GM21515 (cell line): ENCODE measurements around the gene RAD51B.

ENCODE experiments used
- ATAC-seq: cut with Tn5 transposase; IDR thresholded peaks from one replicate; pipeline ENCODE4 v1.9.1; 2021; ENCODE audit not compliant: unreplicated experiment

Gene RAD51B

DNA sequence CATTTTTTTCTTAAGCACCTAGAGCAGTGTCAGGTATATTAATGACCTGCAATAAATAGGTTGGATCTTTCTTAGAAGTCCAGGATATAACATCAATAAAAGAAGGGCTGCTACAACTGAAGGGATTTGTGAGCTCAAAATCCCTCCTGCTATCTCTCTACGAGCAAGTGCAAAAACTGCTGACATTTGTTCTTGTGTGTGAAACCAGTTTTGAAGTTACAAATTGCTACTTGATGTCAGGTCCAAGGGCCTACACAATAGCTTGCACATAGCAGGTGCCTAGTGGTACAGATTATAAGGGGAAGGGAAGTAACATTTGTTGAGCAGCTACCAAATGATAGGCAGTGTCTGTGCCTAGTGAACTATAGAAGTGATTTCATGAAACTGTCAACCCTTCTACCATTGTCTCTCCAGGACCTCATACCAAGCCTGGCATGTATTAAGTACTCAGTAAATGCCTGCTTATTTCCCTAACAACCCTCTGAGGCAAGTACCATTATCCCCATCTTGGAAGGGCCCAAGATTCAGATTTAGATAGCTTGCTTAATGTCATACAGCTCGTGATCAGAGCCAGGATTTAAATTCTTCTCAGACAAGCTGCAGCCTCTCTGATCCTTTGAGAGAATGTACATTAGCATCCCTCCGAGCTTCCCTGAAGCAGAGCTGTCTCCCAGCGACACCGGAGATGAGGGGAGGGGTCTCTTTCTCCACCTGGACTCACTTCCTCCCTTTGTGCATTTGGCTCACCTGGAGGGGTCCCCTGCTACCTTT is 673.0 kb downstream of the RAD51B start:
- ATAC-seq = no peak

DNA sequence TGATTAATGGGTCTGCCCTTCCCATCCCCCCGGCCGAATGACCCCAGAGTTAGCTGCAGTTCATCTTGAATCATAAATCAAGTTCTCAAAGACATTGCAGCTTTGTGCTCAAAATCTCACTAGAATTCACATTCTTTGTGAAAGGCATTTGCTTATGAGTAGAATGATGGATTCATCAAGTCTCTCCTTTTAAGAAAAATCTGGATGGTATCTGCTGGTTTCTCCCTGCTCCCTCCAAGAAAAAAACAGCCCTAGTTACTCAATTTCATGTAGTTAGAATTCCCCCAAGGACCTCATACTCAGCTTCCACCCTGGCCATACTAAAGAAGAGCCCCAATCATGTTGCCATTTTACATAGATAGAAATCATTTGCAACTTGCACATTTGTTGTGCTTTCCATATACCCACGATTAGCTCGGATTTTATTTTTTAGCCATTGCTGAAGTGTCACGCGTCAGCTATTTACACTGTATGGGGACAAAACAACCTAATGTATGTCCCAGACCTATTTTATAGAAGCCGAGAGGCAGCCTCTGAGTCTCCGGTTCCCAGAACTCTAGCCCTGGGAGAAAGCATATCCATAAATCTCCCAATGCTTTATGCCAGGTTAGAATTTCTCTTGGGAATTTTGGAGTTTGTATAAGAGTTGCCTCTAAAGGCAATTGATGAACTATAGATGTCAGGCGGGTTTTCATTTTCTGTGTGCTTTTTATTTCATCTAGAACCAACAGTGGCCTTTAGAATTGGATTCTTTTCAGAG is 673.8 kb downstream of the RAD51B start:
- ATAC-seq = no peak

DNA sequence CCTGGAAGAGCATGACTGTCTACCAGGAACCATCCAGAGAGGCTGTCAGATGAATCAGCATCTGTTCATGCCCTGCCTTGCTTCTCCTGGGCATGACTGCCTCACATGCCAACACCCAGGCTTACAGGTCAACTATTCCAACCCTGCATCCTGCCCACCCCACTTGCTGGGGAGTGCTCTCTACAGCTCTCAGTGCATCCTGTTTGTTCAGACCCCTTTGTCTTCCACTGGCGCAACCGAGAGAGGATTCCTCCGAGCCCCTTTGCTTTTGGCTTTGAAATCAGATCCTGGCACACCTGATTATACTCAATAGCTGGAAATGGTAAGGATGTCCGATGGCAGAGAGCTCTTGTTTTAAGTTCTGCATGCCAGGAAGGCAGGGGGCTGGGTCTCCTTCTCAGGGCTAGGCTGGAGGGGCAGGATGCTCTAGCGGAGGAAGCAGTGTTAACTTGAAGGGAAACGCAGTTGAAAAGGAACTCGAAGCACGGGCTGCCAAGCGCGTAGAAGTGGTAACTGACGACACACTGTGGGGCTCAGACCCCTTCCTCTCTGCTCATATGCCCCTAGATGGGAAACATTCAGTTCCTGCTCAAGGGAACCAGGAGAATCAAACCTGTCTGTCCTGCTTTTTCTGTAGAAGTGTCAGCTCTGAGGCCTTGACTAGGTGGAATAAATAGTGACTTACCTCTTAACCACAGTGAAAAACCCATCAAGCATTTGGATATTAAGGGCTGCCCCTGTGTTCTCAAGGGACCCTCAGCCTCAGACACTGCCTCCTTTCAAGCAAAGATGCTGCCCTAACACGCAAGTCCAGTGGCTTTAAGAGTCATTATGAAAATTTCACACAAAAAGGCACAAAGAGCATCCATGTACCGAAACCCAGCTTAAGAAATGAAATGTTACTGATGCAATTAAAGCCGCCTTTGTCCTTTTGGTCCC is 675.8 kb downstream of the RAD51B start:
- ATAC-seq = no peak

DNA sequence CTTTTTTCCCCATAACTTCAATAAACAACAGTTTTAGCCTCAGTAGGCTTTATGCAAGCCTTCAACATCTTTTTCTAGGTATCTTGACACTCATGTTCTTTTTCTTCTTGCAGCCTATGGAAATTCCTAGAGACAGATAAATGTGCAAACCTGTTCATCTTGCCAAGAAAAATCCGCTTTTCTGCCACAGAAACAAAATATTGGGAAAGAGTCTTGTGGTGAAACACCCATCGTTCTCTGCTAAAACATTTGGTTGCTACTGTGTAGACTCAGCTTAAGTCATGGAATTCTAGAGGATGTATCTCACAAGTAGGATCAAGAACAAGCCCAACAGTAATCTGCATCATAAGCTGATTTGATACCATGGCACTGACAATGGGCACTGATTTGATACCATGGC is 677.4 kb downstream of the RAD51B start:
- ATAC-seq = no peak

DNA sequence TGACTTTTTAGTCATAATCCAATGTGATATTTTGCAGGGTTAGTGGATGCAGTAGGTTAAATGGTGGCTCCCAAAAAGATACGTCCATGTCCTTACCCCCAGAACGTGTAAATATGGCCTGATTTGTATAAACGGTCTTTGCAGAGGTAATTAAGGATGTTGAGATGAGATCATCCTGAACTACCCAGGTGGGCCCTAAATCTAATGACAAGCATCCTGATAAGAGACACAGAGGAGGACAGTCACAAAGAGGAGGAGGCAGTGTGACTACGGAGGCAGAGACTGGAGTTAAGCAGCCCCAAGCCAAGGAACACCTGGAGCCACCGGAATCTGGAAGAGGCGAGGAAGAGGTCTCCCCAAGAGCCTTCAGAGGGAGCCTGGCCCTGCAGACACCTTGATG is 679.9 kb downstream of the RAD51B start:
- ATAC-seq = no peak

DNA sequence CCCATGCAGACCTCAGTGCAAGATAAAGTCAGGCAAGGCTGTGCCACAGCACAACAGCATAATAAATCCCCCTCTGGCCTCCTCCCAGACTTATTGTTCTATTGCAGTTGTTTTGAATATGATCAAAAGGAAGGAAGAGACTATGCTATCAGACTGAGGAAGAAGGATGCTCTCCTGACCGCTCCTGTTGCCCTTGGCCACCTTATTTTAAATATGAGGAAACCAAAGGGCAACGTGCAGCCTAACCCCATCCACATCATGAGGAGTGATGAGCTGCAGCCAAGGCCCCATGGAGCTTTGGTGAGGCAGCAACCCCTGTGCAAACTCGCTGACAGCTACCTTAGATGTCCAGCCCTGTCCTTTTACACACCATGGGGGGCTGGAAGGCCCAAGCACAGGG is 681.6 kb downstream of the RAD51B start:
- no peak for ATAC-seq

DNA sequence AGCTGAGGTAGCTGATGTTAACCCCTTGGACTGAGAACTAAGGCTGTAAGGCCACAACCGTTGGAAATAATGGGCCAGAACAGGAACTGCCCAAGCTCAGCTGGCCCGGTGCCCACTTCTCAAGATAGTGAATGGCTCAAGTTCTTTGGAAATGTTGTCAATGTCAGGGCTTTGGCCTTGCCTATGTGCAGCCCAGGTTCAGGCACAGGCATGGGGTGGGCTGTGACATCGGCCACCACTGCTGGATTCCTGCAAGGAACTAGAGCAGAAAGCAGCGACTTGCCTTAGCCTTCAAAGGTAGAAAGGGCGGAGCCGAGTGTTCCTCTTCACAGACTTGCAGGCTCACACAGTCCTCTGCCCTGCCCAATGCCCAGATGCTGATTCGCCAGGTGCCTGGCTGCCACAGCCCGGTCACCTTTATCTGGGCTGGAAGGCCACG is 682.1 kb downstream of the RAD51B start:
- ATAC-seq = no peak

DNA sequence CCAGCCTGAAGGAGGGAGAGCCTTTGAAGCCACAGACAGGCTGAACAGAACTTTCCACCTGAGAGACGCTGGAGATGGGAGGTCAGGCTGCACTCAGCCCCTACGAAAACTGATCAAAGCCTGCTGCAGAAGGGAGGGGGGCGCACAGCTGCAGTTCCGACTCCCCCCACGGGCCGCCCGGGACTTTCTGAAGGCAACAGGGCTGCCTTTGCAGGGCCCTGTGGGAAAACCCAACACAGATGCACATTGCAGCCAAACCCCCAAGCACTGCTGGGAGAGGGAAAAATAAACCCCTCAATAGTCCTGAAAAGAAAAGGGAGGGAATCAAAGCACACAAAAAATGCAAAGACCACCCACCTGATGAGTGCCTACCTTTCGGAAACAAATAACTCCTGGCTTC is 682.7 kb downstream of the RAD51B start:
- no peak for ATAC-seq

DNA sequence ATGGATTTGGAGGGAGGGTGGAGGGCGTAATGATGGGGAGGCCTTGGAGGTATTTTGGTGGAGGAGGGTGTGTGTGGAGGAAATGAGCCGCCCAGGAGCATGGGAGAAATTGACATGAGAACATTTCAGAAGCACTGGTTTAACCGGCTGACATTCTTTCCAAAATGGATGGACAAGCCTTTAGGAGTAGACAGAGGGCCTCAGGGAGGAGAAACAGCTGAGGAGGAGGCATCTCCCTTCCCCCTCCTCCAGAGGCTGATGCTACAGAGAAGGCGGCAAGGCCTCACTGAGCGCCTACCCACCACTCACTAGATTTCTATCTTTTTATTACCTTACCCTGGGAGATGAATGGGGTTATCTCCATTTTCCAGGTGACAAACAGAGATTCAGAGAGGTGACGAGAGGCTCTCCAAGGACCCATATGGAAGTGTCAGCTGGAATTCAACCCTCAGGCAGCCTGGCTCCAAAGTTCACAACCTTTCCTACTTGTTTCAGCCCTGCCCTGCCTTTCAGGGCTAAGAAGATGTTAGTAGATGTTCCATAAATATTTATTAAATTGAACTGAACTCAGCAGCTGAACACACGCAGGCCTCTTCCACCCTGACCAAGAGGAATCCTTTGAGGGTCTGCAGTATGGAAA is 683.7 kb downstream of the RAD51B start:
- no peak for ATAC-seq

DNA sequence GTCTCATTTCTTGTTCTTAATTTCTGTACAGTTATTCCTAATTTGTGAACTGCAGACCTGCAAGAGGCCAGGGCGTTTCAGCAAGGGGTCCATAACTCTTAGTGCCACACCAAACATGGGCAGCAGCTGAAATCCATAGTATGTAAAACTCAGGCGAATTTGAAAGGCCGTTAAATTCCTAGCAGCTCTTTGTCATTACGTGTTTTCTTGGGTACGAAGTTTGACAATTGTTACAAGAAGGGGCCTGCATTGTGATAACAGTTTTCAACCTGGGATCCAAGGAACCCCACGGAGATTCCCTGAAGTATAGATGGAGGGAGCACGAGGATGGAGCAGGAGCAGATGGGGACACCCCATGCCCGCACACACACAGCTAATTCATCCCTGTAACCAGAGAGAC is 685.3 kb downstream of the RAD51B start:
- no peak for ATAC-seq

DNA sequence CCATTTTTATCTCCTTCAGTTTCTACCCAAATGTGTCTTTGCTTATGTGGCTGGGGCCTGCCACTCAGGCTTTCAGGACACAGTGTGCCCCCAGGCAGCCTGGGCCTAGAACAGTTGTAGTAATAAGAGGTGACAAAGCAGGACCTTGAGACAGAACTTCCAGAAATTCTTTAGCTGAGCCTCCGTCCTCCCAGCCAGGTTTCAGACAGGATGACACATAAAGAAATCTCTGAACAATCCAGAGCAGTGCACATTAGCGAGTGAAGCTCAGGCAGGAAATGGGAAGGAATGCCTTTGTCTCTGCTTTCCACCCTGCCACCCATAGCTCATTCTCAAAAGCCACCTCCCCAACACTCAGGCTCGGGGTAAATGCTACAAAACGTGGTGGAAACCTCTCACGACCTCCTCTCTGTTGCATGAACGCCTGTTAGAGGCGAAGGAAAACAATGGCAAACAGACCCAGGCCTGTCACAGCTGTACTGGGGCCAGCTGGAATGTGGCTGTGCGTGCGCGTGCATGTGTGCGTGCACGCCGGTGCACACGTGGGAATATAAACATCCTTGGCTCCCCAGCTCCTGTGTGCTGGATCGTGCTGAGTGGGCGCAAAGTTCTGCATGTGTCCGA is 686.6 kb downstream of the RAD51B start:
- ATAC-seq = peak; percentile 12

DNA sequence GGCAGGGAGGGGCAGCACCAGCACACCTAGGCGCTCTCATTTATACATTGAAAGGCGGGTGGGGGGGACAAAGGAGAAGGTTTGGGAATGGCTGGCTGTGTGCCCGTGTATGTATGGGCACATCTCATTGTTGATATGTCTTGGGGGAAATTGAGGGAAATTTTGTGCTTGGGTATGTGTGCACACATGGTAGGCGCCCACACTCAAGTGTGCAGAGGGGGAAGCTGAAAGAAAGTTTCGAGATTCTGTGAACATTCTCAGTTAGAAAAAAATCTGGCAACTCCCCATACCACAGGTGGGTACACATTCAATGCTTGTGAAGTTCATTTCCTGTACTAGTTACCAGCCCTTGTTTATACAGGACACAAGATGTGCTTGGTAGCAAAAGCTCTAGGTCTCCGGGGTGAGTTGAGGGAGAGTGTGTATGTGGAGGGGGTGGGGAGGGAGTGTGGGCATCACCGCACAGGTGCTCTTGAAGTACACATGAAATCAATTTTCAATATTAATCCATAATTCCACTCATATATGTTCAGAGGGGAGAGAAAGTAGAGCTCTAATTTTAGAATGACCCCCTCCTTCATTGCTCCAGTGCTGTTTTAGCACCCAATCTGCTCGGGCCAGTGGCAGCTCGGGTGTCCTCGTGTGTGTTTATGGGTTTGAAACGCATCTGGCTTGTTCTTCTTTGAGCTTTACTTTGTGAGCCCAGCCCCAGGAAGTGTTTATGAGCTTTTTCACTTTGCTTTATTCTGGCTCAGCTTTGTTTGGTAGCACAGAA is 687.3 kb downstream of the RAD51B start:
- ATAC-seq = peak; percentile 65

DNA sequence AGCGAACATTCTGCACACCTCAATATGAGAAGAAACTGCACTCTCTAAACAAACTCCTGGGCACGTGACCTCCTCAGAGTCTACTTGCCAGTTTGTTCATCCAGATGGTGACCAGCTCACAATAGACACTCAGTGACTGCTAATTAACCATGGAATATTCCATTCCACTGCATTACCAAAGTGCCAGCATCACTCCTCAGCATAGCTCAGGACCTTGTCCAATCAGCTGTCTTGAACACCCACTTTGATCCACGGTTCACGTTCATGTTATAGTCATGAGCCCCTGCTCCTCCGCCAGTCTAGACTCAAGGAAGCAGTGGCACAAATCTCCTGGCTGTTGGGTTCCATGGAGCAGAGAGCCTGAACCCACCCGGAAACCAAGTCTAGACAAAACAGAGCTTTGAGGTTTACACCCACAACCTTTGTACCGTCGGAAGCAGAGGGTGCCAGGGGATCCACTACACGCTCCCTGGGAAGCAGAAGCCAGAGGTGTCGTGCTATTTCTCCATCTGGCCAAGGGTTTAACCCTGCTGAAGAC is 688.0 kb downstream of the RAD51B start:
- no peak for ATAC-seq

DNA sequence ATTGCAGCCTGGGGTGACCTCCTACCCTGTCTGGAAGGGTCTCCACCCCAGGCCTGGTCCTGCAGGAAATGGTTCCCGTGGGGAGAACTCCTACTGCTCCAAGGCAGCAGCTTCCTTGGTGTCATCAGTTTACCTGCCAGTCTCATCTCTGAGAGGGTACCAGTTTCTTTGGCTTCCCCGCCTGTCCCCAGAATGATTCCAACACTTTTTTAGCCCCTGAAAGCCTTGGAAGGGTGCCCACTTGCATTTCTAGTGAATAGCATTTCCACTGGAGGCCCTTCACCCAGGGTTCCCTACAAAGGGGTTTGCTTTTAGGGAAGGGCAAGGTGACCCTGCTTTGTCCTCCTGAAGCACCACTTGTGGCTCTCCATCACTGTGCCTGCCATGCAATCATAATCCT is 689.0 kb downstream of the RAD51B start:
- no peak for ATAC-seq

DNA sequence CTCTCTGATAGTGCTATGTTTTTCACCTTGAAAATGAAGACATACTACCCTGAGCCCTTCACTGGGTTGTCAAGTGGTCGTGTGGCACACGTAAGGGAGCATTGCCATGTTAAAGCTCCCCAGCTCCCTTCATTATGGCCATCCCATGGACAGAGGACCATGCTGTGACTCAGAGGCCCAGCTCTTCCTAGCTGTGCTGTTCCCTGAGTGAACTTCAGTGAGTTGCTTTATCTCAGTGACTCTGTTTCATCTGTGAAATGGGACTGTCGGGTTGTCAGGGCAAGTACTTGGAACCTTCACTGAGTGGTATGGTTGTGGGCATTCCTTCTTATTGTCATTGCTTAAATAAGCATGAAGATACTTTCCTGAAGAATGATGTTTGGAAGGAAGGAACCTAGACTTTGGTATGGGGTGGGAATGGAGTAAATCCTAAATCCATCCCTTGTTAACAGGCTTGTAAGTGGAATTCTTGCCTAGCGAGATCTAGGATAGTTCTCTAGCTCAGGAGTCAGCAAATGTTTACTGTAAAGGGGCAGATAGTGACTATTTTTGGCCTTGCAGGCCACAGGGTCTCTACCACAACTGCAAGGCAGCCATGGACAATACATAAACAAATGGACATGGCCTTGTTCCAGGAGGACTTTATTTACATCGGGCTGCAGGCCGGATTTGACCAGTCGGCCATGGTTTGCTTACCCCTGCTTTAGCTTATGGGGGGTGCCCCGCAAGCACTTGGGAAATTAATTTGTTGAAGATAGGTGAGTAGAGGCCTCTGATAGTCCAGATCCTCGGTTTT is 689.8 kb downstream of the RAD51B start:
- ATAC-seq = no peak

DNA sequence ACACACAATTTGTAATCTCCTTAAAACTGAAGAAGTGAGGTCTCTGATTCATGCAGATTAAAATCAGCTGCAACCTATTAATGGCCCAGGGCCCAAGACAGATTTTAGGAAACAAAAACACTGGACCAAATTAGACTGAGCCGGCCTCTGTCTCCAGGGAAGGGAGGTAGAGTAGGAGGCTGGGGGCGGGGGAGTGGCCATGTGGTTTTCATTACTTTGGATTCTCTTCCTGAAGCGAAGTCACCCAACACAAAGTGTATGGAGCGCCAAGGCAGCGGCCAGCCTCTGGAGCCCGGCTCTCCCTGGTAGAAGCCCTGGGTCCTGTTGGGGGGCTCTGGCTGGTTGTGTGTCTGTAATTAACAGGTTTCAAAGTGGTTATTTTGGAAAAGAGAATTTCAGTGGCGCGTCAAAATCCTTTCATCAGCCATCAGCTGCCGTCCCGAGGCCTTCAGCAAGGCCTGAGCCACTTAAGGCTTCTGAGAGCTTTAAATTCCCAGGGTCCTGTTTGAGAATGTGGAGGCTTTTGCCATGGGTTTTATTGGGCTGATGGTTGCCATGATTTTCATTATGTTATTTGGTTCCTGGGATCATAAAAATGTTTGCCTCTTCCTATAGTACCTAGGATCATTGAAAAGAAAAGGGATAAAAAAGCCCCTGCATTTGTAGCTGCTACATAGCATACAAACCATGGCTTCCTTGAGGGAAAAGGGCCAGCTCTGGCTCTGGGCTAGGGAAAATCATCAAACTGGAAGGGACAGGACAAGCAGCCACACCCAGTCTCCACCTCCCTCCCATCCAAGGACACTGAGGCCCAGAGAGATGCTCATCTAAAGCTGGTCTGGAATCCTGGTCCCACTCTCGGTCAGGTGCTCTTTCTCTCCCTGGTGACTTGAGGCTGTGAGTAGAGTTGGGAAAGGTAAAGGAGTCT is 690.9 kb downstream of the RAD51B start:
- ATAC-seq = no peak
